M059J (cell line): ENCODE measurements around the gene RCSD1. TPM values are rescaled to one million over a fixed set of nuclear protein-coding genes. Genes with fewer than 3 reads are reported as not detected.
A peak's percentile ranks its signal among the peaks of the same experiment; 100 is the strongest.

Experiments used
- DNase-seq: peaks from one replicate; pipeline ENCODE4 v3.0.0-alpha.2; 2012; ENCODE audit warnings: low read depth
- total RNA-seq: library from RNA; depleted of rRNA; stranded (reverse); fragments of >200 nt; shearing (Covaris generic); gene quantifications from 2 replicates; pipeline ENCODE4 v1.2.3, GENCODE V29; 2014

RCSD1 gene
- total RNA-seq, 1 experiment from 2014 or later: 0.81 TPM

DNA sequence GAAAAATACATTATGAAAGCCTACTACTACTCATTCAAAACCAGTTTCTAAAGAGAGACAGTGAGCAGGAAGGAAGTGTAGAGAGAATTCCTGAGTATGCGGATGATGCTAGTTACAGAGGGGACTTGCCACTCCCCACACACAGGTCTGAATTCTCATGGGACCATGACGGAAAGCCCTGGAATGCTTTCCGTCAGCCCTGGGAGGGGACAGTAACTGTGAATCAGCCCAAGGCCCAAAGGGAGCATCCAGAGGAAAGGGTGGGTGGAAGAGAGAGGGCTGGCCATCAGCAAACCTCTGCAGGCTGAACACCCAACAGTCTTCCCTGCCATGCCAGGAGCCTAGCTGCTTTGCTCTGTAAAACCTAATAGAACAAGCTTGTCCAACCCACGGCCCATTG lies 36.4 kb downstream of the RCSD1 start:
- peak; percentile 69 for DNase-seq

DNA sequence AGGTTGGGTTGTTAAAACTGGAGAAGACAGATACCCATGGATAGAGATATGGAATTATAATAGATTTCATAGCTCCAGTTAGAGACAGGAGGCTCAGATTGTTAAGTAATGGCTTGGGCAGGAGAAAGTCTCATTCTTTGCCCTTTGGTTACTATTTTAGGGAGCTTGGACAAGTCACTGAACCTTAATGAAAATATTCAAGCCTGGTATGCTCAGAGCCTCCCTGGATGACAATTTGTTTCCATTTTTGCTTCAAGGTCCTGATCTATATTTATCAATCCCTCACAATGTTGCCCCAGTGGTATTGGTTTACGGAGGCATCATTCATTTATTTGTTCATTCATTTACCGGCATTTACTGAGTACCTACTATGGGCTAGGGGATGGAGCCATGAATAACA lies 37.5 kb downstream of the RCSD1 start:
- DNase-seq: no peak

DNA sequence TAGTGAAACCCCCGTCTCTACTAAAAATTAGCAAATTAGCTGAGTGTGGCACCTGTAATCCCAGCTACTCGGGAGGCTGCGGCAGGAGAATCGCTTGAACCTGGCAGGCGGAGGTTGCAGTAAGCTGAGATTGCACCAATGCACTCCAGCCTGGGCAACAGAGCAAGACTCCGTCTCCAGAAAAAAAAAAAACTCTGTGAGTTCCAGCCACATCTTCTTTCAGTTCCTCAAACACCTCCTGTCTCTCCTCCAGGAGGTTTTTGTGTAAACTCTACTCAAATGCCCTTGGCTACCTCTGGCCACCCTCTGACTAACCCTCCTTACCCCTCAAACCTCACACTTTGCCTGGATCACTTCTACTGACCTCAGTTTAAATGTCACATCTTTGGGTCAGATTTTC lies 38.1 kb downstream of the RCSD1 start:
- no peak for DNase-seq

DNA sequence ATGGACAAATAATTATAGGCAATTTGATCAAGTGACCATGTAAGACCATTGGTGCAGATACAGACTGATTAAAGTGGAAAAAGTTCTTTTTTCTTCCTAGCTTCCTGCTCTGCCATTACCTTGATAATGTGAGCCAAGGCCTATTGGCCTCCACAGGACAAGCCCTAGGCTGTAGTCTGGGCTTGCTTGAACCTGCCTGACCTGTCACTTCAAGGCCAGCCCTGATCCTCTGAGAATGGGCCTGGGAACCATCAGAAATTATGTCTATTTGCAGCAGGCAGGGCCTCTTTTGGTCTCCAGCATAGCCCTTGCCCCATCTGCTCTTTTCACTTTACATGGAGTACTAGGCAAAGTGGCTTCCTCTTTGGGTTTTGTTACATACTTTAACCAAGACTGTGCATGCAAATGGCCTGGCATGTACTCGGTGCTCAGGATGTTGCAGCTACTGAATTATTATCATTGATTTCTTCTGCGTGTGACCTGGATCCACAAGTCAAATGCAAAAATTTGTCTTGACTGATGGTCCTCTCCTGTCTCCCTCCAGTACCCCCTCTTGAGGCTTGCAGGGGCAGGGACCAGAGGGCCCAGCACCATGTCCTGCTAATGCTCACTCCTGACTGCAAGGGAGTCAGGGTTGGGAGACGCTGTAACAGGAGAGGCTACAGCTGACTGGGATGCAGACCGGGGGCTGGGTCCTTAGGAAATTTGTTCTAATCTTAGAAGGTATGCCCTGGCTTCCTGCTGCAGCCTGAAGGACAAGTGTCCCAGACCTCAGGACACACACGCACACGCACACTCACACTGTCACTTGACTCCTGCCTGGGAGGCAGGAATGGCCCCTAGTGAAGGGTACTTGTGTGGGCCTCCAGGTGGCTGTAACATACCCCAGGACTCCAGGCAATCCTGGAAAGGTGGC lies 39.4 kb downstream of the RCSD1 start:
- no peak for DNase-seq

DNA sequence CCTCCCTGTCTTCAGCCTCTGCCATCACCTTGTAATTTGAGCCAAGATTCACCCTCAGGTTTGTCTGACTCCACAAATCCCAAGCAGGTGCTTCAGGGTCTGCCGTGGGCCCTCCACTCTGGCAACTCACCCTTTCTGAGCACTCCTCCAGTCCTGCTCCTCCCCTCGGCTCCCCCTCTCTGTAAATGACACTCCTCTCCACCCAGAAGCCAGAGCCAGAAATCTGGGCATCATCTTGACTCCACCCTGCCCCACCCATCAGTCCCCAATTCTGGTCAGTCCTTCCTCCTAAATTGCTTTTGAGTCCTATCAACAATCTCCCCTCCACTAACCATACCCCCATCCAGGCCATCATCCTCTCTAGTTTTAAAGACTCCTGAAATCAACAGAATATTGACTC lies 40.5 kb downstream of the RCSD1 start:
- DNase-seq: no peak

DNA sequence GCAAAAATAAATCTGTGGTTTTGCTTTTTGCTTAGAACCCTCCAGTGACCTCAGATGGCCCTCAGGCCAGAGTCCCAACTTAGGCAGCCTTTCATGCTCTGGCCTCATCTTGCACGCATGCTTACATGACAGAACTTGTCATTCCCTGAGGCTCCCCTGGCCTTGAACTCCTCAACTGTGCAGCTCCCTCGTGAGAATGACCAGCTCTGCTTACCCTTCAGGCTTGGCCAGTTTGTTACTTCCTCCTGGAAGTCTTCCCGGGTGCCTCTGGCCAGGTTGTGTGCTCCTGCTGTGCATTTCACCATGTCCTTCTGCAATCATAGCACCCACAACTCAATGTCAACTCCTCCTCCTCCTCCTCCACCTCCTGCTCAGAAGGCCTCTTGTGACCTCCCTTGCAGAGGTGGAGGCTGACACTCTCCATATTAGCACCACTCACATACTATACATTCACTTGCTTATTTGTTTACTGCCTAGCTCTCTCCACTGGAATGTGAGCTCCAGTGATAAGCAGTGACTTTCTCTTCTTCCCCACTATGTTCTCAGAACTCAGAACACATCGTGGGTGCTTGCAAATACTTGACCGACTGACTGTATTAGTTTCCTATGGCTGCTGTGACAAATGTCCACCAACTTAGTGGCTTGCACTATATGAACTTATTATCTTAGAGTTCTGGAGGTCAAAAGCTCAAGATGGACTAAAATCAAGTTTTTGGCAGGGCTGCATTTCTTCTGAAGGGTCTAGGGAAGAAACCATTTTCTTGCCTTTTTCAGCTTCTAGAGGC lies 41.9 kb downstream of the RCSD1 start:
- DNase-seq: peak; percentile 37

DNA sequence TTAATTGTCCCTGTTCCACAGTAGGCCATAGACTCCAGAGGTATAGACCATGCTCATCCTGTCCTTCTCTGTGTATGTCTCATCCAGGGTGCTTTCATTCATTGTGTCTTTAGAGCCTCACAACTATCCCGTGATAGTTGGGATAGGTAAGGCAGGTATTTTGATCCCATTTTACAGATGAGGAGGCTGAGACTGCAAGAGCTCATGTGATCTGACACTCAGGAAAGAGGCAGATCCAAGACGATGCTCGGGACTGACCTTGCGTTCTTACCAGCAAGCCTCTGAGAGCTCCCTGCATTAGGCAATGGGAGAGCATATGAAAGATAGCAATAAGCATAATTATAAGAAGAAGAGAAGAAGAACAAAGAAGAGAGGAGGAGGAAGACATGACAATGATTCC lies 42.8 kb downstream of the RCSD1 start:
- DNase-seq: no peak

DNA sequence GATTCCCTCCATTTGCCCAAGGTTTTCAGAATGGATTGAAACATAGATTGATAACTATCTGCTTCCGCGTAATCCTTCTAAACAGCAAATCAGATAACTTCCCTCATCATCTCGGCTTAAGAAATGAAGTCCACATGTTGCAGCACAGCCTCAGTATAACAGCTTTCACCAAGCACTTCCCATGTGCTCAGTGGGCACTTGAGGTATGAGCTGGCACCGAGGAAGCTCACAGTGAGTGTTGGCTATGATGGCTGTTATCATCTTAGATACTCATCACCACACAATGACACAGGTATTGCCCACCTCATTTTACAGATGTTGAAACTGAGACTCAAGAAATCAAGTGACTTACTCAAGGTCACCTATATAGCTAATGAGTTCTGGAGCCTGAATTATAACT lies 43.2 kb downstream of the RCSD1 start:
- DNase-seq: no peak

DNA sequence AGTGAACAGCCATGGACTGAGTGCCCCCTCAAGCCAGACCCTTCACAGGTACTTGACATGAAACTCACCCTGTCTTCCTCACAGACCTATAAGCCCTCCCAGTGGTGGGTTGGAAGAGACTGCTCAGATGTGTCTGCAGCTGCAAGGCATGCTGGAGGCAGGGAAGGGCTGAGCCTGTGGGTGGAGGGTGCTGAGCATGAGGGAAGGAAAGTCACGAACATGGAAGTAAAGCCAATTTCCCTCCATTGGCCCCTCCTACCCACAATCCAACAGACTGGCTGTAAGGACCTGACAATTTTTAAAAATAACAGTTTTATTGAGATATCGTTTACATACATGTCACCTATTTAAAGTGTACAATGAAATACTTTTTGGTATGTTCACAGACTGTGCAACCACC lies 44.1 kb downstream of the RCSD1 start:
- DNase-seq: no peak

DNA sequence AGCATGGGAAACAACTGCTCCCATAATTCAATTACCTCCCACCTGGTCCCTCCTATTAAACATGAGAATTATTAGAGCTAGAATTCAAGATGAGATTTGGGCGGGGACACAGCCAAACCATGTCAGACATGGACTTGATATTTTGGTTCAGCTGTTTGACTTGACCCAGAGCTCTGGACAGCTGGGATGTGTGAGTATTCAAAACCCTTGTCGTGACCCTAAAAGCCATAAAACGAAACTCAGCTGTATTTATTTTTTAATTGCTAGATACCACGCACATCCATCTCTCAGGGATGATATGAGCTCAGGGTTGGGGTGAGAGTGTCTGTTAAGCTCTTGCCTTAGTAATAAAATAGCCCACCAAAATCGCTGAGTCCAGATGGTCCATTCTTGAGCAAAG lies 45.4 kb downstream of the RCSD1 start:
- no peak for DNase-seq

DNA sequence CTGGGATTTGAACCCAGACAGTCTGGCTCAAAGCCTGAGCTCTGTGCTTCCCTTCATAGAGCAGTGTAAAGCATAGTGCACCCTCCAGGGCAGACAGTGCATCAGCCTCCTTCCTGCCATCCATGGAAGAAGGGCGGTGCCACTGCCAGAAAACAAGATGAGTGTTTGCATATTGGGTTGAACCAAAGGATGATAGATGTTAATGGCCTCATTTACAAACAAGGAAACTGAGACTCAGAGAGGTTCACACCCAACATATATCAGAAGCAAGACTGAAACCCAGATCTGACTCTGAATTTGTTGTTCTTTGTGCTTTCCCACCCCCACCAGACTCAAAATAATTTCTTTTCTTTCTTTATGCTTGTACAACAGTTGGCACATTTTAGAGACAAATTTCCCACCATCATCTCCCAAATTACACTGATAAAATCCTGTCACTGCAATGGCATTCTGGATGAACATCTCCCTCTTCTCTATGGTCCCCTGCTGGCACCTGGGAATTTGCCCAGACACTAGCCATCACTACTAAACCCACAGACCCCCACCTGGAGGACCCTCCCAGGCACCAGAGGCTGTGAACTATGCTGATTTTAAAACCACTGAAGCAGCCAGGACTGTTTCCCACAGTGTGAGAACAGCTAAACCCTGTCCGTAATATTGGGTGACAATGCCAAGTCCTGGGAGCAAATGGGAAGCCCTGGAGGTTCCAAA lies 46.3 kb downstream of the RCSD1 start:
- DNase-seq: no peak

DNA sequence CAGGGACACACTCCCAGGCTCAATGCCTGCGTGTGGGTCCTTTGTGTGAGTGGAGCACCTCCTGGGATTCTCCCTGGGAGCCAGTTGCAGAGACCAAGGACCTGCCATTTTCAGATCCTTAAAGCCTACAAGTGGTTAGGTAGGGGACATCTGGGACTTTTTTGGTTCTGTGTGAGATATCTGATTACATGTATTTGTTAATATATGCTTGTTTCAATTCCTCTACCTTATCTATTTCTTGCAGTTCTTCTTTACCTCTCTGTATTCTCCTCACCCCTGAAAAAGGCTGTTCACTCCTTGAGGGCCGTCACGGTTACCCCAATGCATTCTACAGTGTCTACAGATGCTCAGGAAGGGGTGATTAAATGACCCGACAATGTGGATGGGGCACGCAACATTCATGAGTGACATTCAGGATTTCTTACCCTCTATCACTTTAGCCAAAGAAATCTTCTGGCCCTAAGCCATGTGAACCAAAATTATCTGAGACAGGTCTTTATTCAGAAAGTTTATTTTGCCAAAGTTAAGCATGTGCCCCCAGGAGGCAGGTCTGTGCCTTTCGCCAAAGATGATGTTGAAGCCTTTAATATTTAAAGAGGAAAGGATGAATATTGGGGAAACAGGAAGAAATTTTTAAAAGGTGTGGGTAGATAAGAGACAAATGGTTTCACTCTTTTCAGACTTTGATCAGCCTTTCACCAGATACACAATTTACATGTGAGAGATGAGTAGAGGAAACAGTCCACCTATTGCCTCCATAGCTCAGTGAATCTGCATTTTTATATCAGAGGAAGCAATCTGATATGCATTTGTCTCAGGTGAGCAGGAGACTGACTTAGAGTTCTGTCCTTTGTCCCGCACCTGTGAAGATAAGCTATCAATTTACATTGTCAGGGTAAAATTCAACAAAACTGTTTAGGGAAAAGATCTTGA lies 47.1 kb downstream of the RCSD1 start:
- no peak for DNase-seq

DNA sequence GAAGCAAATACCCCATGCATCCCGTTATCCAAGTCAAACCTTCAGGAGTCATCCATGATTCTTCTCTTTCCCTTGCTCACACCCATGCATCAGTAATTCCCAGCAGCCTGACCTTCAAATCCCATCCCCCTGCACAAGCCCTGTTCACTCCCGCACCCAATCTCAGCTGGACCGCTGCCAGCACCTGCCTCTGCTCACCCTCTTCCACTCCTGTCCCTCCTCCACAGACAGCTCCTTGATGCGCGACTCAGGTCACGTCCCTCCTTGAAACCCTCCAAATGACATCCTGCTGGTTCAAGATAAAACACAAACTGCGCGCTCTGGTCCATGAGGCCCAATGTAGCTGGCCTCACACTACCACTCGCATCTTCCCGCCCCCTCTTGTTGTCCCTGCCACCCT lies 48.4 kb downstream of the RCSD1 start:
- no peak for DNase-seq

DNA sequence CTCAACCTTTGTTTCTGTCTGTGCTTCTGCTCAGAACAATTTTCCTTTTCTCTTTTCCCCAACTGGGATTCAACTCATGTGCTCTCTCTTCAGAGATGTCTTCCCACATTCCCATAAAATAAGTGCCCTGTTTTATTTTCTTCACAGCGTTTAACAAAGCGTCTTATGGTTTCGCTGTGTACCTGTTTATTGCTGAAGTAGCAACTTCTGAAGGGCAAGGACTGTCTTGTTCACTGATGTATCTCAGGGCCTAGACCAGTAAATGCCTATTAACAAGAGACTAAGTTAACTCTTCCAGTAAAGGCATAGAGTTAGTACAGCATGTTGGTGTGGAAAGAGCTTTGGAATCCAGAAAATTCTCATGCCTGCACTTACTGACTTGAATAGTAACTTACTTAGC lies 48.8 kb downstream of the RCSD1 start:
- no peak for DNase-seq

DNA sequence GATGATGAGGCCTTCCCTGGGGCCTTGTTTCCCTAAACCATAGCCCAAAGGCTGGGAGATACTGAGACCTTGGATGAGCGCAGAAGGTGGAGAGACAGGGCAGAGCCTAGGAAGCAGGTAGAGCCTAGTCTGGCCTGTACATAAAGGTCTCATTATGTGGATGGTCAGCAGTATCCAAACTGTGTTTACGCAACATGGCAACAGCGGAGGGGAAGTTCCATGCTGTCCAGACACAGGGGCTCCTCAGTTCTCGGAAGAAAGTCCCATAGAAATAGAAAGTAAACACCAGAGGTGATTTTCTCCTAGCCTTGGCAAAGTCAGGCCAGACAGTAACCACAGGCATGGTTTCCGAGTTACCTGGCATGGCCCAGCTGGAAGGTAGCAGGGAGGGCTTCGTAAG lies 49.7 kb downstream of the RCSD1 start:
- no peak for DNase-seq

DNA sequence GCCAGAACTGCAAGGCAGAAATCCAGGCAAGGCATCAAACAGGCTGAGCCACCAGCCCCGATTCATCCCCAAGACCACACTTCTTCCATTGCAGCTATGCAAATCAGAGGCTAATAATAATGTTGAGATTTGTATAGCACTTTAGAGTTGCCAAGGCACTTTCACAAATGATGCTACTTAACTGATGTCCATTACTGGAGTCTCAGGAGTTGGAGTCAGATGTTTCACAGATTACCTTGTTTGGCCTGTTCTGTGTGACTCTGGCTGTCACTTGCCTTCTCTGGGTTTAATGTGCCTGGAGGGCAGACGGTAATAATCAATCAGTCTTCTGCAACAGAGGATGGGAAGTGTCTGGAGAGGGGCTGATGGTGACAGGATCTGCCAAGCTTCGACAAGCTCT lies 51.0 kb downstream of the RCSD1 start:
- no peak for DNase-seq

DNA sequence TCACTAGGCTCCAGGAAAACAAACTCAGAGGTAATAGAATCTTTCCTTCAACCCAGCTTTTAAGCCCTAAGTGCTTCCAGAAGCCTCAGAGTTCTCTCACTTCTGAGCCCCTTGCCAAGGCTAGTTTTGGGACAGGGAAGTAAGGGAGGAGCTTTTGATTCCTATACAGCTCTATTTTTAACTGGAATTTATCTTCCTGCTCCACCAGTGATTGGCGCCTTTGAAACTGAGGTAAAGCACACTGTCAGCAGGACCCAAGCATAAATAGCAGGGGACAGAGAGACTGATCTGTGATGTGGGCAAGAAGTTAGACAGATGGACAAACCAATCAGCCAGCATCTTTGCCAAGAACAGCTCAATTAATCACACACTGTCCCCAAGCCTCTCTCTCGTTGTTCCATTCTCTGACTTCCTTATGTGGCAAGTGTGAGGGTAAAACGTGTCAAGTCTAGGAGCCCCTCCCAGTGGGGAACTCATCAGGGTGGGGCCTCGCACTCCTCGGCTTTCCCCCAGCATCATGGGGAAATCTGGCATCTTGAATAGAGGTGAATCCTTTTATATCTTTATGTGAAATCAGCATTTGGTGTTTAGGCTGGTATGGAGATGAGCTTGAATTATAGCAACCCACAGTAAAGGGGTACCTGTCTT lies 51.5 kb downstream of the RCSD1 start:
- DNase-seq: no peak

DNA sequence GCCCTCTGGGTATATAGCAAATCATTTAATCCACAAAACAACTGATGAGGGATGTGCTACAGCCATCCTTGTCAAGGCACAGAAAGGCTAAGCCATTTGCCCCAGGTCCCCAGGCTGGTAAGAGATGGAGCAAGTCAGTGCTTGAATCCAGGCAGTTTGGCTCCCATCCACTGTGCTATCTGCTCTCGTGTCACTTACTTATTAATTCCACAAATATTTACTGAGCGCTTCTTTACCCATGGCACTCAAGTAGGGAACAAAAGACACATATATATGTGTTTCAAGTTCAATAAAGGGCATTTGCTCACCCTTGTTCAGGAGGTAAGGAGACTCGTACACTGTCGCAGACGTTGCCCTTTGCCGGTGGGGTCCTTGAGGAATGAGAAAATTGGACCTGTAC lies 53.2 kb downstream of the RCSD1 start:
- DNase-seq: no peak

DNA sequence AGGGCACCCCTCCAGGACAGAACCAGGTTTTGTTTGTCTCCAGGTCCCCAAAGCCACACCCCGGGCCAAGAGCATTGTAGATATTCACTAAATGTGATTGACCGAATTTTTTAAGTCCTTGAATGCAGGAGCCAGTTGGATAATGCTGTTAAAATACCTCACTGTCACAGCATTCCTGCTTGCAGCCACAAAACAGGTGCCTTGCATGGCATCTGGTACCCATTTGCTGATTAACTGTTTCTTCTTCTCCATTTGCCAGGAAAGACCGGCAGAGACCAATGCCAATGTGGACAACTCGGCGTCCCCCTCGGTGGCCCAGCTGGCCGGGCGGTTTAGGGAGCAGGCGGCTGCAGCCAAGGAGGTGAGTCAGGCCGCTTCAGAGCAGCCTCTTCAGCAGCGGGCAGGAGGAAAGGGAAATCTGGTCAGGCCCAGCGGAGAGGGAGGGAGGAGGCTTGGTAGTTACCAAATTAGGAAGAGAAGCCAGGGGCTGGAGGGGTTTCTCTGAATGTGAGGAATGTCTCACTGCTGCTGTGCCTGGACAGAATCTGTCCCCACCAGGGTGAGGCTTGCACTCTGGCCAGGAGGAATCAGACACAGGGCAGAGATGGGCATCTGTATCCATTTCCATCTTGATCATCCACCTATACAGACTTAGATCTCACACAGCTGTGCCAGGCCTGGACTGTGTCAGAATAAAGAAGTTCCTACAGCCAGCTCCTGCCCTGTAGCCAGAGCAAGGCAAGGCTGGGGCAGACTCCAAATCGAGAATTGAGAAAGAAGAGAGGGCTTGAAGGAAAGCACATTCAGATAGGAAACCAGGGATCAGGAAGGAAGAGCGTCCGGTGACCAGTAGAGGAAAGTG lies 53.8 kb downstream of the RCSD1 start:
- DNase-seq: peak; percentile 68

DNA sequence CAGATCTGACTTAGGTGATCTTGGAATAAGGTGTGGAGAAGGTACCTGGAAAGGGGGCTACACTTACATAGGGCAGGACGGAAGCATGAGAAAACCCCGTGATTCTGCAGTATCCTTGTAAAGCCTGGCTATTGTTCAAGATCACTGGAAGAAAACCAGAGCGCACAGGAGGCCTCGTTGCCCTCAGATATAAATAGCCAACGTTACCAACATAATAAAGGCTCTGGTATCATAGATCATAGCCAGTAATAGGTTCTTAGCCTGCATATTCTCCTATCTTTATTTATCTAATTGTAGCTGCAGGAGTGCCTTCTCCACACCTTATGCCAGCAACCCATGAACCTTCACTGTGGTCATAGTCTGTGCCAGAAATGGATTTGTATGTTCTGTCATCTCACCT lies 55.8 kb downstream of the RCSD1 start:
- DNase-seq: no peak
